HG03045 (cell line): ENCODE results near the gene PIN4.
"Not testable (repeated sequence)": the region's sequence is repeated elsewhere in the genome, so short reads cannot be mapped to it uniquely, and the experiment has no call there.

ENCODE experiments used
- ATAC-seq: cut with Tn5 transposase; IDR thresholded peaks from one replicate; pipeline ENCODE4 v1.9.1; 2021; ENCODE audit warnings: mild to moderate bottlenecking, moderate library complexity; ENCODE audit not compliant: unreplicated experiment

PIN4 gene

DNA sequence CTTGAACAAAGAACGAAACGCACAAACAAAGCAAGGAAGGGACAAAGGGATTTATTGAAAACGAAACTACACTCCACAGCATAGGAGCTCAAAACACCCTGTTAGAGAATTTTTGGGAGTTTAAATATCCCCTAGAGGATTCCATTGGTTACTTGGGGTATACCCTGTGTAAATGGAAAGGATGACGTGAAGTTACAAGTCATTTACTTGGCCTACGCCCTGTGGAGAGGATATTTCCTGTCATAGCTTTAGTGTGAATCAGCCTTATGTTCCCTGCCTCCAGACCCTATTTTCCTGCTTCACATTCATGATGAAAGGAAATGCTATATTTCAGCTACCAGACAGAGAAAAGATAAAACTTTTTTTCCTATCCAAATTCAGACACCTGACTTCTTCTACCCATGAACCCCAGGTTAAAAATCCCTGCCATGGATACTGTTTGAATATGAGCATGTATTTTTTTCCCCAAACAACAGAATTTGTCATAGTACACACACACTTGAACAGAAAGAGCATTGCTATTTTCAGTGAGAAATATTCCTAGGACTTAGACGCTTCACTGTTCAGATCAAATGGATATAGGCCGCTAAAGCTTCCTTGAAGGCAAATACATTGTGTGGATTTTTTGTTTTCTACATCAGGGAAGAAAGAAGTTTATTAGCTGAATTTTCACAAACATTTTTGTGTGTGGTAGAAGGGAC lies 20.4 kb downstream of the PIN4 start:
- no peak for ATAC-seq

DNA sequence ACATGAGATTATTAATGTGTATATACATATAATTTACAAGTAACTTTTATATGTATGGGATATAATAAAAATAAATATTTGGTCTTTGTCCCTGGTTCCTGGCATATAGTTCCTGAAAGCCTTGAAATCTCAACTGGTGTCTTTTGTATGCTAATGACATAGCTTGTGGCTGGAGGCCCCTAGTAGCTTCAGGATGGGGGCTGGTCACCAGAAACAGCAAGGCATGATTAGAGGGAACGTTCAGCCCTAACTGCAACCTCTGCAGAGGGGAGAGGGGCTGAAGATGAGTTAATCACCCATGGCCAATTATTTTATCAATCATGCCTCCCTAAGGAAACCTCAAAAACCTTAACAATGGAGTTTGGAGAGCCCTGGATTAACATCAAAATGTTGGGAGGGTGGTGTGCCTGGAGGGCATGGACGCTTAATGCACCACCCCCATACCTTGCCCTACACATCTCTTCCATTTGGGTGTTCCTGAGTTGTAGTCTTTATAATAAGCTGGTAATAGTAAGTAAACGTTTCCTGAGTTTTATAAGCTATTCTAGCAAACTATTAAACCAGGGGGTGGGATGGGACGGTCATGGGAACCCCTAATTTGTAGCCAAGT lies 21.3 kb downstream of the PIN4 start:
- ATAC-seq: no peak

GRCh38 chrX:72203421-72203820 lies 21.9 kb downstream of the PIN4 start:
- no peak for ATAC-seq

DNA sequence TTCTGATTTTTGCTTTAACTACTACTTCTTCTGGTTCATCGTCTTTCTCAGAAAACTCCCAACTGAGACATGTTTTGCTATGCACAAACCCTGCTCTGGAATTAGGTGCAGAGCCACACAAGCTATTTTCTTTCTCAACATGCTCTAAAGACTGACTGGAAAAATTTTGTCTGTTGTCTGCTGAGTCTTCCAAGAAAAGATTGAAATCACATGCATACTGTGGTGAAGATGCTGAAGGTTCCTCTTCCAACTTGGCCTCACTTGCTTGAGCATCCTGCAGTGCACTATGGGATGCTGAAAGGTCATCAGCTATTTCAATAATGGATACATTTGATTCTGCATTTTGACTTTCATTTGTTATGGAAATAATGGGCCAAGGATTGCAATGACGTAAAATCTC lies 24.1 kb downstream of the PIN4 start:
- ATAC-seq: no peak

GRCh38 chrX:72207366-72207765 lies 25.8 kb downstream of the PIN4 start:
- no peak for ATAC-seq

- no peak for ATAC-seq
These were observed 26.7 kb downstream of the PIN4 start for GRCh38 chrX:72208126-72208800.

DNA sequence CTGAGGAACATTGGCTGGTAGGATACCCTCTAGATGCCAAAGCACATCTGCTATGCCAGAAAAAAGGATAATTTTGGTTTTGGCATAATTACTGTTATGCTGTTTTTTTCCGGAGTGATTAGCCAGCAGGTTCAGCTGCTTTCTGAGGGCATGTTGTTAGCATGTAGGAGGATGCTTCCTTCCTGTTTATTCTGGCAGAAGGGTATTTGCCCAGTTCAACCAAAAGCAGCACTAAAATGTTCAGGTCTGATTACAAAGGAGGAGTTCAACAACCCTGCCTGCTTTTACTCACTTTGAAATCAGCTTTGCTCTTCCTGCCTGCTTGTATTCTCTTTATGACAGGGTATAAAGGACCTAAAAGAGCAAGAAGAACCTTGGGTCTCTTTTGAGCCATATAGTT lies 35.4 kb downstream of the PIN4 start:
- no peak for ATAC-seq

GRCh38 chrX:72220375-72220774 lies 38.8 kb downstream of the PIN4 start:
- not testable (repeated sequence) for ATAC-seq

DNA sequence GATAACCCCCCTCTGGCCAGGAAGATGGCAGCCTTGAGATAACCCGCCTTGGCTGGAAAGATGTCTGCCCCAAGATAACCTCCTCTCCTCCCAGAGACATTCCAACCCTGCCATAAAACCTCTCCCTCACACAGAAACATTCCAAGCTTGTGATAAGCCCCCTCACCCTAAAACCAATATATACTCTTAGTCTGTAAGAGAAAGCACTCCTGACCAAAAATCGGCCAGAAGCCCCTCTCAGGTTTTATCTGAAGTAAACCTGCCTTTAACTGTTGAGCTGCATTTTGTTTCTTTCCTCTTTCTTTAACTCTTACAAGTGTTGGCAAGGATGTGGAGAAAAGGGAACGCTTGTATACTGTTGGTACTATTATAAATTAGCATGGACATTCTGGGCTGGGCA lies 48.7 kb downstream of the PIN4 start:
- ATAC-seq: no peak

- ATAC-seq: no peak
These were observed 55.3 kb downstream of the PIN4 start for GRCh38 chrX:72236841-72237240.

DNA sequence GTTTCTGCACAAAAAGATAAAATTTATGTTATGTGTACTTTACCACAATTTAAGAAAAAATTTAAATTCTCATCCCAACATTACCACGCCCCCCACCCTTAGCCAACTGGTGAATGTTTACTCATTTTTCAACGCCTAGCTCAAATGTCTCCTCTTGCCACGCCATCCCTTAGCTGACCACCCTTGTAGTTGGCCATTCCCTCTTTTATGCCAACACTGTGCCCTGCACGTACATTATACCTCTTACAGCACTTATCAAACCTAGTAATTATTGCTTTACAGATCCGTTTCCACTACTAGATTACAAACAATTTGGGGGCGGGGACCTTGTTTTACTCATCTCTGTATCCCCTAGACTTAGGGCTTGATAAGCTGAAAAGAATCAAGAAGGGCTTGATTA lies 56.6 kb downstream of the PIN4 start:
- no peak for ATAC-seq

GRCh38 chrX:72238721-72239475 lies 57.3 kb downstream of the PIN4 start, which contains the start of gene ERCC6L:
ERCC6L (minus strand) TSS chrX:72239027; CDS start chrX:72238911, 116 bp downstream.
- peak; percentile 98 for ATAC-seq

DNA sequence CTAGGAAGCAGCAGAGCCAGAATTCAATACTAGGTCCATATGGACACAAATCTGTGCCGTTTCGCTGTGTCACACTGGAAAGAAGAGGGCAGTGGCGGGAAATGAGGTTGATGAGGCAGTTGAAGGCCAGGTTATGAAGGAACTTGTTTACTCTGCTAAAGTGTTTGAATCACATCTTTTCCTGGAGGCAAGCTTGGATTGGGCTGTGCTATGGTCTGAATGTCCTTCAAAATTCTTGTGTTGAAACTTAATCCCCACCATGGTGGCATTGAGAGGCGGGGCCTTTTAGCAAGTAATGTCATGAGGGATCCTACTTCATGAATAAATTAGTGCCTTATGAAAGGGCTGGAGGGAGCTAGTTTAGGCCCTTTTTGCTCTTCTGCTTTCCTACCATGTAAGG lies 59.4 kb downstream of the PIN4 start:
- no peak for ATAC-seq

- no peak for ATAC-seq
These were observed 61.9 kb downstream of the PIN4 start for GRCh38 chrX:72243472-72243871.

- no peak for ATAC-seq
These were observed 64.0 kb downstream of the PIN4 start for GRCh38 chrX:72245461-72246089.

DNA sequence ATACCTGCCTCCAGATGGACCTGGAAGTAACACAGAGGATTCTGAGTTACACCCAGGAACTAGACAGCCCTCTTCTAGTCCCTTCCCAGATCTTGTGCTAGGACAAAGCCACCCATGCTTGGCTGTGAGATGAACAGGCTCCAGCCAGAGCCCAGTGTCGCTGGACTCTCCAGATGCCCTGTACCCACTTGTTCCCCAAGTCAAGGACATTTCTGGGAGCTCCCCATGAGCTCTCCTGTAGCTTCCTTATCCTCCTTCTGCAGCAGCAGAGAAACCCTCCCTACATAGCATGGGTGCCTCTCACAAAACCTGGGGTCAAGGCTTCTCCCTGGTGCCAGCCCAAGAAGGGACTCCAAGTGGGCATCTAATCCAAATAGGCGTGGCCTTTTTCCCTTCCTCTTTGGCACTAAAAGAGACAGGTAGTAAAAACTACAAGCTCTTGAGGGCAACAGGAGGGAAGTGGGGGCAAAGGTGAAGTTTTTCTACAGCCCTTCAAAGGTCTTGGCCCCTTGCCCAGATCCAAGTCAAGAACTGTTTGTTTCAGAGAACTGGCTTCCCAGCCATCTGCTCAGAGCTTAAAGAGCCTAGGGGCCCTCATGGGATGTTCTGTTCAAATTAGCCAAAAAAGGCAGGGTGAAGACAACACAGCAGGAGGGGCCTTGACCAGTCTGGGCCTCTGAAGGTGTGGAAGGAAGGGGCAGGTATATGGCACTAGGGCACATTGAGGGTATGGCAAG lies 65.8 kb downstream of the PIN4 start:
- no peak for ATAC-seq
